H9 (cell line): ENCODE measurements around the gene FHOD3. TPM values are rescaled to one million over a fixed set of nuclear protein-coding genes. Genes with fewer than 3 reads are reported as not detected.

ENCODE experiments used
- DNase-seq: peaks from one replicate; pipeline ENCODE4 v3.0.0-alpha.2; 2017
- H2AFZ ChIP-seq: one replicate; pipeline ENCODE4 v1.6.1; 2013; ENCODE audit warnings: mild to moderate bottlenecking, low read length, control low read depth, moderate library complexity
- H2AK5ac ChIP-seq: 2 replicates; pipeline ENCODE4 v1.6.1; 2013; ENCODE audit warnings: low read length, control low read depth, mixed read lengths; ENCODE audit not compliant: insufficient read length
- H2BK120ac ChIP-seq: one replicate; pipeline ENCODE4 v1.6.1; 2013; ENCODE audit warnings: low read depth, mild to moderate bottlenecking, low read length, control low read depth, inconsistent platforms; ENCODE audit not compliant: poor library complexity, severe bottlenecking
- H2BK12ac ChIP-seq: 2 replicates; pipeline ENCODE4 v1.6.1; 2013; ENCODE audit warnings: low read length, control low read depth, mixed read lengths, low read depth; ENCODE audit not compliant: insufficient read length
- H2BK15ac ChIP-seq: 2 replicates; pipeline ENCODE4 v1.6.1; 2013; ENCODE audit warnings: low read depth, low read length, control low read depth
- H2BK20ac ChIP-seq: one replicate; pipeline ENCODE4 v1.6.1; 2013; ENCODE audit warnings: low read depth, mild to moderate bottlenecking, low read length, control low read depth, inconsistent platforms; ENCODE audit not compliant: poor library complexity, severe bottlenecking
- H2BK5ac ChIP-seq: 2 replicates; pipeline ENCODE4 v1.6.1; 2013; ENCODE audit warnings: low read length, control low read depth, mixed read lengths; ENCODE audit not compliant: insufficient read length
- H3K14ac ChIP-seq: 2 replicates; pipeline ENCODE4 v1.6.1; 2013; ENCODE audit warnings: low read length, control low read depth; ENCODE audit not compliant: insufficient read depth
- H3K18ac ChIP-seq: 2 replicates; pipeline ENCODE4 v1.6.1; 2013; ENCODE audit warnings: low read depth, mild to moderate bottlenecking, mixed read lengths, low read length, control low read depth; ENCODE audit not compliant: insufficient read length
- H3K23ac ChIP-seq: 2 replicates; pipeline ENCODE4 v1.6.1; 2013; ENCODE audit warnings: low read length, control low read depth, mixed read lengths, low read depth; ENCODE audit not compliant: insufficient read length
- H3K23me2 ChIP-seq: 2 replicates; pipeline ENCODE4 v1.6.1; 2013; ENCODE audit warnings: low read depth, mild to moderate bottlenecking, mixed read lengths, low read length, control low read depth; ENCODE audit not compliant: insufficient read length, poor library complexity, severe bottlenecking
- H3K27ac ChIP-seq: 2 replicates; pipeline ENCODE4 v1.5.1; 2013; ENCODE audit warnings: low read length, control low read depth, mixed read lengths, low read depth; ENCODE audit not compliant: insufficient read length
- H3K27me3 ChIP-seq: 2 replicates; pipeline ENCODE4 v1.6.1; 2013; ENCODE audit warnings: low read length, control low read depth, inconsistent platforms; ENCODE audit not compliant: insufficient read depth
- H3K4ac ChIP-seq: 2 replicates; pipeline ENCODE4 v1.6.1; 2013; ENCODE audit warnings: low read depth, mild to moderate bottlenecking, control low read depth, inconsistent platforms, low read length, moderate library complexity
- H3K4me1 ChIP-seq: 2 replicates; pipeline ENCODE4 v1.6.1; 2013; ENCODE audit warnings: low read length, control low read depth, inconsistent platforms; ENCODE audit not compliant: insufficient read depth
- H3K4me2 ChIP-seq: 2 replicates; pipeline ENCODE4 v1.6.1; 2013; ENCODE audit warnings: low read length, control low read depth, mixed read lengths; ENCODE audit not compliant: insufficient read length, insufficient read depth
- H3K56ac ChIP-seq: 2 replicates; pipeline ENCODE4 v1.6.1; 2013; ENCODE audit warnings: low read depth, mild to moderate bottlenecking, mixed read lengths, low read length, control low read depth; ENCODE audit not compliant: insufficient read length
- H3K79me1 ChIP-seq: 2 replicates; pipeline ENCODE4 v1.6.1; 2013; ENCODE audit warnings: low read depth, mild to moderate bottlenecking, moderate library complexity, low read length, control low read depth, inconsistent platforms; ENCODE audit not compliant: insufficient read depth, poor library complexity, severe bottlenecking
- H3K79me2 ChIP-seq: 2 replicates; pipeline ENCODE4 v1.6.1; 2013; ENCODE audit warnings: low read length, control low read depth, inconsistent platforms; ENCODE audit not compliant: insufficient read depth
- H3K9ac ChIP-seq: 2 replicates; pipeline ENCODE4 v1.6.1; 2013; ENCODE audit warnings: low read length, control low read depth, mixed read lengths; ENCODE audit not compliant: insufficient read length; ENCODE audit errors: extremely low read depth
- H3K9me3 ChIP-seq: one replicate; pipeline ENCODE4 v1.6.1; 2013; ENCODE audit warnings: low read depth, low read length, inconsistent platforms; ENCODE audit not compliant: control insufficient read depth
- H3T11ph ChIP-seq: one replicate; pipeline ENCODE4 v1.6.1; 2013; ENCODE audit warnings: mild to moderate bottlenecking, low read length, control low read depth, inconsistent platforms
- H4K20me1 ChIP-seq: one replicate; pipeline ENCODE4 v1.6.1; 2013; ENCODE audit not compliant: control insufficient read depth, insufficient read length, insufficient read depth
- H4K5ac ChIP-seq: 2 replicates; pipeline ENCODE4 v1.6.1; 2013; ENCODE audit warnings: low read depth, mild to moderate bottlenecking, mixed read lengths, low read length, control low read depth; ENCODE audit not compliant: insufficient read length
- H4K8ac ChIP-seq: replicated peaks from 2 replicates; pipeline ENCODE4 v1.6.1; 2013; ENCODE audit warnings: low read length, control low read depth, mixed read lengths, low read depth; ENCODE audit not compliant: insufficient read length
- H4K91ac ChIP-seq: 2 replicates; pipeline ENCODE4 v1.6.1; 2013; ENCODE audit warnings: low read depth, mild to moderate bottlenecking, moderate library complexity, mixed read lengths, low read length, control low read depth; ENCODE audit not compliant: insufficient read length
- H3K27ac Mint-ChIP-seq, 3 experiments: 2 replicates in 2 of 3; 3 replicates in 1 of 3; pipeline ENCODE4 v1.8.0; 2020 to 2021; ENCODE audit warnings: mixed read lengths in 3 of 3, mild to moderate bottlenecking in 1 of 3, moderate library complexity in 1 of 3
- H3K27me3 Mint-ChIP-seq: 2 replicates; pipeline ENCODE4 v1.8.0; 2021; ENCODE audit warnings: low read depth, mild to moderate bottlenecking, moderate library complexity, mixed read lengths
- H3K36me3 Mint-ChIP-seq, 3 experiments: 2 replicates in 2 of 3; 3 replicates in 1 of 3; pipeline ENCODE4 v1.8.0; 2020 to 2021; ENCODE audit warnings: low read depth in 3 of 3, mixed read lengths in 3 of 3; ENCODE audit not compliant: insufficient read depth in 1 of 3
- H3K4me1 Mint-ChIP-seq, 2 experiments: 2 replicates each; pipeline ENCODE4 v1.8.0; 2020; ENCODE audit warnings: mixed read lengths in 2 of 2
- H3K4me3 Mint-ChIP-seq, 2 experiments: 2 replicates in 1 of 2; 3 replicates in 1 of 2; pipeline ENCODE4 v1.8.0; 2020 to 2021; ENCODE audit warnings: mild to moderate bottlenecking in 2 of 2, mixed read lengths in 2 of 2, moderate library complexity in 1 of 2
- H3K9me3 Mint-ChIP-seq, 2 experiments: 2 replicates in 1 of 2; 3 replicates in 1 of 2; pipeline ENCODE4 v1.8.0; 2020; ENCODE audit warnings: mild to moderate bottlenecking in 2 of 2, mixed read lengths in 2 of 2, moderate library complexity in 1 of 2
- CTCF ChIP-seq: fragments of 200-600 bp; sonication (generic); conservative IDR thresholded peaks from 3 replicates; pipeline ENCODE4 v1.8.0; 2021; ENCODE audit warnings: antibody characterized with exemption, mild to moderate bottlenecking
- WGBS: extraction: QIAGEN DNeasy Blood & Tissue Kit; methylation state at CpG from one replicate; pipeline ENCODE4 v1.1.7; 2013; ENCODE audit warnings: missing lambda C conversion rate, low lambda C conversion rate, mixed read lengths; ENCODE audit not compliant: insufficient read length; ENCODE audit errors: extremely low coverage; 5-methylcytosine and 5-hydroxymethylcytosine counted together
- total RNA-seq: library from RNA; stranded (reverse); gene quantifications from 2 replicates; pipeline ENCODE4 v1.2.1, GENCODE V29; 2021

Gene FHOD3
- total RNA-seq, 1 experiment from 2014 or later = 8.0 TPM

GRCh38 chr18:36633961-36634412 lies 336.5 kb downstream of the FHOD3 start:
- no peak overlapping the region for H3K4me2 ChIP-seq
- no peak overlapping the region for H2BK5ac ChIP-seq
- no peaks in the 10 kb centered on the region for H4K20me1 ChIP-seq
- H4K5ac ChIP-seq = no peak overlapping the region
- H4K8ac ChIP-seq = no peak overlapping the region
- no peak overlapping the region for H3K4me3 Mint-ChIP-seq
- WGBS = no CpG with 5 or more reads among the region's 4 CpGs
- H2BK12ac ChIP-seq = no peak overlapping the region
- H3K79me2 ChIP-seq = no peaks in the 10 kb centered on the region
- no peak overlapping the region for H4K91ac ChIP-seq
- no peak overlapping the region for H2AFZ ChIP-seq
- H2BK20ac ChIP-seq = no peak overlapping the region
- H2AK5ac ChIP-seq = no peak overlapping the region
- no peak overlapping the region for H3K27ac ChIP-seq
- no peaks in the 10 kb centered on the region for H3K27me3 ChIP-seq
- H3K4ac ChIP-seq = no peak overlapping the region
- no peak for TF ChIP-seq CTCF
- H3K9me3 ChIP-seq = no peaks in the 10 kb centered on the region
- H3K9me3 Mint-ChIP-seq = no peaks in the 10 kb centered on the region
- no peaks in the 10 kb centered on the region for H3K27me3 Mint-ChIP-seq
- H3K79me1 ChIP-seq = no peaks in the 10 kb centered on the region
- H3K9ac ChIP-seq = no peak overlapping the region
- no peak overlapping the region for H2BK120ac ChIP-seq
- no peak overlapping the region for H3K23ac ChIP-seq
- peaks cover 10% of the 10 kb centered on the region for H3K4me1 ChIP-seq
- peaks cover 0 to 3% (median 0%) of the 10 kb centered on the region in 3 experiments; a peak in 1 of 7 replicates for H3K36me3 Mint-ChIP-seq
- H3K18ac ChIP-seq = no peak overlapping the region
- no peak overlapping the region for H2BK15ac ChIP-seq
- H3K27ac Mint-ChIP-seq = no peak overlapping the region
- no peak overlapping the region for H3T11ph ChIP-seq
- no peak overlapping the region for H3K14ac ChIP-seq
- DNase-seq = no peak
- H3K56ac ChIP-seq = no peak overlapping the region
- H3K4me1 Mint-ChIP-seq = peaks cover 19 to 22% of the 10 kb centered on the region in 2 experiments
- H3K23me2 ChIP-seq = no peaks in the 10 kb centered on the region
